Upper lobe of right lung (tissue), 1 donor: ENCODE results near the gene STARD13. TPM values are rescaled to one million over a fixed set of nuclear protein-coding genes. Genes with fewer than 3 reads are reported as not detected.

ENCODE experiments used
- ATAC-seq: fragments of 200-7000 bp; cut with Tn5 transposase; one replicate; pipeline ENCODE4 v1.9.1; 2020; ENCODE audit warnings: mild to moderate bottlenecking, moderate library complexity
- DNase-seq: peaks from one replicate; pipeline ENCODE4 v3.0.0-alpha.2; 2020
- H3K27ac ChIP-seq: fragments of 200-600 bp; one replicate; pipeline ENCODE4 v1.8.0; 2022
- H3K27me3 ChIP-seq: fragments of 200-600 bp; one replicate; pipeline ENCODE4 v1.8.0; 2022; ENCODE audit warnings: mild to moderate bottlenecking
- H3K36me3 ChIP-seq: fragments of 200-600 bp; one replicate; pipeline ENCODE4 v1.8.0; 2022
- H3K4me1 ChIP-seq: fragments of 200-600 bp; one replicate; pipeline ENCODE4 v1.8.0; 2022
- H3K4me3 ChIP-seq: fragments of 200-600 bp; one replicate; pipeline ENCODE4 v1.8.0; 2022; ENCODE audit warnings: mild to moderate bottlenecking
- H3K9me3 ChIP-seq: fragments of 200-600 bp; one replicate; pipeline ENCODE4 v1.8.0; 2022
- intact Hi-C: fragments of 100-400 bp; cut with DNase I; formaldehyde crosslinking; loops from one replicate; pipeline ENCODE4 v1.11.0; 2022
- total RNA-seq: library from RNA; stranded (reverse); fragmentation: NEBNext Ultra II Directional; extraction: Animal tissue kit (Norgen Biotek cat#: 25700); gene quantifications from one replicate; pipeline ENCODE4 v1.2.1, GENCODE V29; 2021
- TF ChIP-seq, protein P1 (sequence below): fragments of 200-600 bp; IDR thresholded peaks from one replicate; pipeline ENCODE4 v1.8.0; 2022; ENCODE audit warnings: antibody characterized with exemption
- donor health status: DM: no; HTN: yes; CAD: no; lungs with severe emphysema.

The STARD13 gene
- total RNA-seq, 1 donor from 2014 or later = 60.4 TPM

DNA sequence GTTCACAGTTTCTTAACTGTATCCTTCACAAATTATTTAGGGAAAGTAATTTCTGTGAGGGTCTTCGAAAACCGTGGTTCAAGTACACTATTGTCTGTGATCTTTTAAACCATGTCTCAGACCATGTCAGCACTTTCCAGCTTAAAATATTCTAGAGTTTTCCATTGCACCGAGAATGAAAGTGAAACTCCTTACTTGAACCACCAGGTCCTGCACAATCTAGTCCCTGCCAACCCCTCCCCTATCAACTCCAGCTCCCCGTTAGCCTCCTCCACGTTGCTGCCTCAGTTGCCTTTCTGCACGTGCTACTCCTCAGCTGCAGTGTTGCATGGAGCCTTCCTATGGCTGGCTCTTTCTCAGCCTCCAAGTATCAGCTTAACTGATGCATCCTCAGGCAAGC lies 7.2 kb upstream of the STARD13 start:
- Histone ChIP-seq H3K27me3 (no peaks in the 10 kb centered on the region), H3K9me3 (no peaks in the 10 kb centered on the region), H3K27ac (no peak overlapping the region), H3K36me3 (no peaks in the 10 kb centered on the region), H3K4me1 (peaks cover 3% of the 10 kb centered on the region), H3K4me3 (peak overlapping the region; percentile 22)
- TF ChIP-seq, protein P1, sequence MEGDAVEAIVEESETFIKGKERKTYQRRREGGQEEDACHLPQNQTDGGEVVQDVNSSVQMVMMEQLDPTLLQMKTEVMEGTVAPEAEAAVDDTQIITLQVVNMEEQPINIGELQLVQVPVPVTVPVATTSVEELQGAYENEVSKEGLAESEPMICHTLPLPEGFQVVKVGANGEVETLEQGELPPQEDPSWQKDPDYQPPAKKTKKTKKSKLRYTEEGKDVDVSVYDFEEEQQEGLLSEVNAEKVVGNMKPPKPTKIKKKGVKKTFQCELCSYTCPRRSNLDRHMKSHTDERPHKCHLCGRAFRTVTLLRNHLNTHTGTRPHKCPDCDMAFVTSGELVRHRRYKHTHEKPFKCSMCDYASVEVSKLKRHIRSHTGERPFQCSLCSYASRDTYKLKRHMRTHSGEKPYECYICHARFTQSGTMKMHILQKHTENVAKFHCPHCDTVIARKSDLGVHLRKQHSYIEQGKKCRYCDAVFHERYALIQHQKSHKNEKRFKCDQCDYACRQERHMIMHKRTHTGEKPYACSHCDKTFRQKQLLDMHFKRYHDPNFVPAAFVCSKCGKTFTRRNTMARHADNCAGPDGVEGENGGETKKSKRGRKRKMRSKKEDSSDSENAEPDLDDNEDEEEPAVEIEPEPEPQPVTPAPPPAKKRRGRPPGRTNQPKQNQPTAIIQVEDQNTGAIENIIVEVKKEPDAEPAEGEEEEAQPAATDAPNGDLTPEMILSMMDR = no peak
- DNase-seq = no peak
- intact Hi-C loops = no loop called here
- ATAC-seq = no peak

DNA sequence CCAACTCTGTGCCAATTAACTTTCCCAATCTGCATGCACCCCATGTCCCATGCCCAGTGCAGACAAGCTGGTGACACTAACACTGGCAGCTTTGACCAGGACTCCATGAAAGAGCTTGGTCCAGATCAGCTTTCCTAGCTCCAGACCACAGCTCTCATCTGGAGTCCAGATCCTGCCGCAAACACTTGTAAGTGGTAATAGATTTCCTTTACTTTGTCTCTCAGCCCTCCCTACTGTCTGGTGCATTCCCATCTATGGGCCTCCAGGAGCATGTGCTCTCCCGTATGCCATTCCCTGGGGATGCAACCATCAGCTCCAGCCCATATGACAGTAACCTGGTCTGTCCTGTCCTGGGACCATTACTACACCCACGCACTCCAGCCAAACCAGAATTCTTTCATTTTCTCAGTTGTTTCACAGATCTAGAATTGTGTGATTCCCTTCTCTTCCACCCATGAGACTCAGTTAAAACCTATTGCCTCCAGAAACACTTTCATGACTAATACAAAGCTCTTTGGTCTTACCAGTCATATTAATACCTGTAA lies 4.9 kb upstream of the STARD13 start:
- no peak overlapping the region for H3K4me3 ChIP-seq
- ATAC-seq (no peak), DNase-seq (no peak)
- TF ChIP-seq, protein P1 = no peak
- intact Hi-C loops = no loop called here
- H3K36me3 ChIP-seq = no peaks in the 10 kb centered on the region
- H3K27me3 ChIP-seq = no peaks in the 10 kb centered on the region
- H3K27ac ChIP-seq = no peak overlapping the region
- H3K9me3 ChIP-seq = no peaks in the 10 kb centered on the region
- H3K4me1 ChIP-seq = peaks cover 11% of the 10 kb centered on the region

DNA sequence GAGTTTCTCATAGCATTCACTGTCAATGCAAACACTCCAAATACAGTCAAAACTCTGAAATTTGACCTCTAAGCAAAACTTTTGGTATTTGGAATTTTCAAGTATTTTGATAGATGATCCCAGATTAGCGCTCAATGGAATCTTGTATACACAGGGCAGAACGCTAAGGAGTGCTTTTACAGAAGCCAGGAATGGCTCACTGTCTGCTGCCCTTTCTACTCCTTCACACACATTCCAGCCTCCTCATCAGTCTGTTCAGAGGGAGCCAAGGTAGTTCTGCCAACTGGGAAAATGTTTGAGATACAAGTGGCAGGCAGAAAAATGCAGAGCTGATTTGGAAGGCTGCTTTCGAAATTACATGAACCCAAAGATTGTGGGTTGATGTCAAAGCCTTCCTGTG lies 4.4 kb upstream of the STARD13 start:
- Histone ChIP-seq H3K27me3 (no peaks in the 10 kb centered on the region), H3K4me1 (peaks cover 11% of the 10 kb centered on the region), H3K36me3 (no peaks in the 10 kb centered on the region), H3K9me3 (no peaks in the 10 kb centered on the region), H3K4me3 (no peak overlapping the region), H3K27ac (no peak overlapping the region)
- DNase-seq (no peak), ATAC-seq (peak; percentile 27)
- intact Hi-C loops = no loop called here
- TF ChIP-seq, protein P1 = no peak

DNA sequence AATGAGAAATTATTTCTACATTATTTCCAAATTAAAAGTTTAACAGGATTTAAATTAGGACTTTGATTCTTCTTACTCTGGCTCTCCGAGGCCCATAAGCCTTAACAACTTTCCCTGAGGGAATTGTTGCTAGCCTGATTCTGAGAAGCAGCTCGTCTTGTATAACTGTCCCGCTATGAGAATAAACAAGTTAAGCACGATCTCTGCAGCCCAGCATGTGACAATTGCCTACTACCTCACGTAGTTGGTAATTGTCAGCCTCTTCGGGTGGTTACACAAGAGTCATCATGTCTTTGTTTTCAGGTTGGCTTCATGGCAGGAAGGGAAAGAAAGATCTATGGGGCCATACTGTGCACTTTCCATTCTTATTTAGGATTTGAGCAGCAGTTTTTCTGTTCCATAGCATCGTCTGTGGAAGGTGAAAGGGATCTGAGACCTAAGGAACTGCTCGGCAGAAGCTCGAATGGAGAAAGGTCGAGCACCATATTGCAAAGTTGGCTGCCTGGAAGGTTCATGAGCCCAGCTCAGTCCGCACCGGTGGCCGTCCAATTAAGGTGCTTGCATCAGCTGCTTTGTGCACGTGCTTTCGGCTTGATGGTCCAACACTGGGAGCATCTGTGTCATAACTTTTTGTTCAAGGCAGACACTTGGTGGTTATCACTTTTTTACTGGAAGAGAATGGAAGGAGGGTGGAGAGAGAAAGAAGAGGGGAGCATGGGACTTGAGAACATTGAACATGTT lies 1.8 kb upstream of the STARD13 start:
- no peak for ATAC-seq
- Histone ChIP-seq H3K4me1 (peaks cover 12% of the 10 kb centered on the region), H3K4me3 (no peak overlapping the region), H3K36me3 (no peaks in the 10 kb centered on the region), H3K9me3 (no peaks in the 10 kb centered on the region), H3K27ac (no peak overlapping the region), H3K27me3 (no peaks in the 10 kb centered on the region)
- intact Hi-C loops = no loop called here
- TF ChIP-seq, protein P1 = no peak
- DNase-seq = no peak

DNA sequence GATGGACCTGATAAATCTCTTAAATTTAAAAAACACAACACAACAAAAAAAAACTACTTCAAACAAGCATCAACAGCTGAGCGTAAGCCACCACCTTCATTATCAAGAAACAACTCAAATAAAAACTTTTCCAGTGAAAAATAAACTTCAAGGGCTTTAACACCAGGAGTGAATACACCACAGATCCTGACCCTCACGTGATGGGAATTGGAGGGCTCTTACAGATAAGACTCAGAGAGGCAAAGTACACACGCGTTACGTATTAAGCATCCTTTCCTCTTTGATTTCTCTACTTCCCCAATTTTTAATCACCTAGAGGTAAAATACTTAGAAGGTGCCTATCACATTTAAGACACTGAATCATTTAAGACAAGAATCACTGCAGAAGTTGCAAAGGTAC lies 573 bp upstream of the STARD13 start:
- TF ChIP-seq, protein P1 = no peak
- H3K4me3 ChIP-seq = peak overlapping the region; percentile 71
- intact Hi-C loops = no loop called here
- ATAC-seq = peak; percentile 42
- H3K4me1 ChIP-seq = peaks cover 21% of the 10 kb centered on the region
- H3K36me3 ChIP-seq = no peaks in the 10 kb centered on the region
- H3K27me3 ChIP-seq = no peaks in the 10 kb centered on the region
- no peaks in the 10 kb centered on the region for H3K9me3 ChIP-seq
- peak overlapping the region; percentile 91 for H3K27ac ChIP-seq
- DNase-seq = no peak
